ENCODE measurements around the gene GADL1.

Gene GADL1

DNA sequence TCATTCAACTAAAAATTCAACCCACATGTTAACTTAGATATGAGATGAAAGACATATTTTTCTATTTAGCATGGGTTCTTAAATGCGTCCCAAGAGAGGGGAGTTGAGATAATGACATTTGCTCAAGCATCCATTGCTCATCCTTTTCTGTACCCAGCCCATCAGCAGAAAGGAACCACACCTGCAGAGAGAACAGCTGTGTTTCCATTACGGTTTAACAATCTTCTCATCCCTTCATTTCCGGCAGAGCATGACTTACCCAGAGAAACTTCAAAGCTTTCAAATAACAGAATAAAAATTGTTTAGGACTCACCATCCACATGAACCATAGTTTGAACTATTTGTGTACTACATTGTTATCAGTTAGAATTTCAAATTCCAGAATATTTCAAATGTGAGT is 174.9 kb downstream of the GADL1 start:
- no peak overlapping the region for H3K4me3 ChIP-seq (ENCODE audit: low read depth, low read length)
- no peak for DNase-seq (ENCODE audit: low read depth)
- in situ Hi-C loops (cut with HindIII; ENCODE audit: low sequenced_read_pairs), result loop anchor here (25.0 kb wide), 1 partner anchor 682 kb away; no protein-coding TSS in a partner anchor
- TF ChIP-seq, protein P1, sequence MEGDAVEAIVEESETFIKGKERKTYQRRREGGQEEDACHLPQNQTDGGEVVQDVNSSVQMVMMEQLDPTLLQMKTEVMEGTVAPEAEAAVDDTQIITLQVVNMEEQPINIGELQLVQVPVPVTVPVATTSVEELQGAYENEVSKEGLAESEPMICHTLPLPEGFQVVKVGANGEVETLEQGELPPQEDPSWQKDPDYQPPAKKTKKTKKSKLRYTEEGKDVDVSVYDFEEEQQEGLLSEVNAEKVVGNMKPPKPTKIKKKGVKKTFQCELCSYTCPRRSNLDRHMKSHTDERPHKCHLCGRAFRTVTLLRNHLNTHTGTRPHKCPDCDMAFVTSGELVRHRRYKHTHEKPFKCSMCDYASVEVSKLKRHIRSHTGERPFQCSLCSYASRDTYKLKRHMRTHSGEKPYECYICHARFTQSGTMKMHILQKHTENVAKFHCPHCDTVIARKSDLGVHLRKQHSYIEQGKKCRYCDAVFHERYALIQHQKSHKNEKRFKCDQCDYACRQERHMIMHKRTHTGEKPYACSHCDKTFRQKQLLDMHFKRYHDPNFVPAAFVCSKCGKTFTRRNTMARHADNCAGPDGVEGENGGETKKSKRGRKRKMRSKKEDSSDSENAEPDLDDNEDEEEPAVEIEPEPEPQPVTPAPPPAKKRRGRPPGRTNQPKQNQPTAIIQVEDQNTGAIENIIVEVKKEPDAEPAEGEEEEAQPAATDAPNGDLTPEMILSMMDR (IDR thresholded peaks at IDR 0.05; ENCODE audit: low read depth, low read length, missing control alignments), result no peak

GRCh38 chr3:30713885-30714503 is 180.5 kb downstream of the GADL1 start:
- TF ChIP-seq, protein P1 (IDR thresholded peaks at IDR 0.05; ENCODE audit: low read depth, low read length, missing control alignments), result no peak
- no peak for DNase-seq (ENCODE audit: low read depth)
- in situ Hi-C loops (cut with HindIII; ENCODE audit: low sequenced_read_pairs), result loop anchor here (25.0 kb wide), 1 partner anchor 677 kb away; no protein-coding TSS in a partner anchor
- no peak overlapping the region for H3K4me3 ChIP-seq (ENCODE audit: low read depth, low read length)

- TF ChIP-seq, protein P1 (IDR thresholded peaks at IDR 0.05; ENCODE audit: low read depth, low read length, missing control alignments), result no peak
- no peak overlapping the region for H3K4me3 ChIP-seq (ENCODE audit: low read depth, low read length)
- DNase-seq (ENCODE audit: low read depth), result no peak
- in situ Hi-C loops (cut with HindIII; ENCODE audit: low sequenced_read_pairs), result loop anchor here (25.0 kb wide), 1 partner anchor 676 kb away; no protein-coding TSS in a partner anchor
Measured at GRCh38 chr3:30712991-30713390, 181.5 kb downstream of the GADL1 start.

DNA sequence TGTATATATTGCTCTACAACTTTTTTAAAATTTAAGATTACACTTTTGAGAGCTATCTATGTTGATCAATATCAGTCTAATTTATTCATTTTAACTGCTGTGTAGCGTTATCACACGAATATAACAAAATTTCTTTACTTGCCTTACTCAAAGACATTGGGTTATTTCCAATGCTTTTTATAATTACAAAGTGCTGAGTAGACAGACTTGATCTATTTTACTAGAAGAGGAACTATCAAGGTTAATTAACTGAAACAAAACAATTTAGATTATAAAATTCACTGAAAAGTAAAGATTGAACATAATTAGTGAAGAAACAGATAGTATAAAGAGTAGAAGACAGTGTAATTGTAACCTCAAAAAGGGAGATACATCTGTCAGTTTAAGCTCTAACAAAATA is 182.6 kb downstream of the GADL1 start:
- no peak overlapping the region for H3K4me3 ChIP-seq (ENCODE audit: low read depth, low read length)
- TF ChIP-seq, protein P1 (IDR thresholded peaks at IDR 0.05; ENCODE audit: low read depth, low read length, missing control alignments), result no peak
- no peak for DNase-seq (ENCODE audit: low read depth)
- in situ Hi-C loops (cut with HindIII; ENCODE audit: low sequenced_read_pairs), result loop anchor here (25.0 kb wide), 1 partner anchor 675 kb away; no protein-coding TSS in a partner anchor

GRCh38 chr3:30711151-30711550 is 183.3 kb downstream of the GADL1 start:
- in situ Hi-C loops (cut with HindIII; ENCODE audit: low sequenced_read_pairs), result loop anchor here (25.0 kb wide), 1 partner anchor 674 kb away; no protein-coding TSS in a partner anchor
- TF ChIP-seq, protein P1 (IDR thresholded peaks at IDR 0.05; ENCODE audit: low read depth, low read length, missing control alignments), result no peak
- H3K4me3 ChIP-seq (ENCODE audit: low read depth, low read length), result no peak overlapping the region
- no peak for DNase-seq (ENCODE audit: low read depth)

- DNase-seq (ENCODE audit: low read depth), result no peak
- H3K4me3 ChIP-seq (ENCODE audit: low read depth, low read length), result no peak overlapping the region
- in situ Hi-C loops (cut with HindIII; ENCODE audit: low sequenced_read_pairs), result loop anchor here (25.0 kb wide), 1 partner anchor 673 kb away; no protein-coding TSS in a partner anchor
- TF ChIP-seq, protein P1 (IDR thresholded peaks at IDR 0.05; ENCODE audit: low read depth, low read length, missing control alignments), result no peak
Measured at GRCh38 chr3:30710017-30710416, 184.4 kb downstream of the GADL1 start.
